ENCODE measurements around the gene DFFB. TPM values are rescaled to one million over a fixed set of nuclear protein-coding genes. Genes with fewer than 3 reads are reported as not detected.

DFFB gene
- total and polyA plus RNA-seq, 2 of the 13 experiments (the other 11 are each of a cell fraction or from before 2014, with no cell fraction given): 4.6 to 9.3 TPM

DNA sequence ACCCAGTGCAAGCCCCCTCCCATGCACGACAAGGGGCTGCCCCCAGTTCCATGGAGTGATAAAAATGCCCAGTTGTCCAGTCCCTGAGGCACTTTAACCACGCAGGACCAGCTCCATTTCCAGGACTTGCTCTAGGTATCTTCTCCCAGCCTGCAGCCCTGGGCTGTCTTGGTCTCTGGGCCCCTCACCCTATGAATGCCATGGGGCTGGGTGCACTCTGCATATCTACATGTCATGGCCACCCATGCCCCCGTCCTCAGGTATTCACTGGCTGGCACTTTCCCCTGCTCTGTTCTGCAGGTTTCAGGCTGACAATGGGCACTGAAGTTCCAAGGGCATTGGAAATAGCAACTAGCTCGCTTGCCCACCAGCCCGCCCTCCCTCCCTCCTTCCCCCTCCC lies 62.4 kb downstream of the DFFB start:
- DNase-seq (ENCODE audit: low spot score): no peak

More for the DNA sequence above, 62.4 kb downstream of the DFFB start:
- POLR2A ChIA-PET: no interaction called here
- Histone ChIP-seq H3K4me1 (ENCODE audit: insufficient read depth, low read length) (no peaks in the 10 kb centered on the region), H3K9ac (ENCODE audit: insufficient read depth, low read depth, low read length) (no peak overlapping the region), H3K4me2 (ENCODE audit: low read depth, low read length) (no peak overlapping the region), H3K27me3 (ENCODE audit: control insufficient read depth in 1 of 2, insufficient read depth in 2 of 2, low read length in 2 of 2) (peaks cover 5 to 33% of the 10 kb centered on the region in 2 experiments; a peak in 4 of 5 replicates), H3K27ac (ENCODE audit: extremely low read length, insufficient read depth, low read length) (no peak overlapping the region), H2AFZ (ENCODE audit: low read length) (no peak overlapping the region), H3K79me2 (ENCODE audit: insufficient read depth, low read length) (no peaks in the 10 kb centered on the region), H4K20me1 (ENCODE audit: insufficient read depth, low read length) (no peaks in the 10 kb centered on the region), H3K4me3 (replicated peaks in 1 of 3; ENCODE audit: insufficient read depth in 1 of 3, low read depth in 2 of 3, low read length in 3 of 3) (no peak overlapping the region), H3K9me3 (ENCODE audit: low read length) (no peaks in the 10 kb centered on the region), H3K36me3 (replicated peaks in 1 of 2; ENCODE audit: control insufficient read depth in 1 of 2, insufficient read depth in 2 of 2, low read length in 2 of 2) (no peaks in the 10 kb centered on the region)
- in situ Hi-C loops (cut with HindIII; ENCODE audit: extremely low pct_ligation_motif_present, low pct_unique_long_range_greater_than_20kb): loop anchor here (25.0 kb wide), 1 partner anchor 143 kb away; no protein-coding TSS in a partner anchor
- WGBS (ENCODE audit: low lambda C conversion rate): 11% methylated on average over 2 of the region's 5 CpGs
- intact Hi-C loops (cut with micrococcal nuclease; ENCODE audit: unreplicated experiment): no loop called here
- no peak for ATAC-seq
- CTCF ChIA-PET (ENCODE audit: low intra/inter-chr PET ratio, low total read pairs): no interaction called here
- BruUV-seq (replicated peaks): no TSS peak
- FAIRE-seq: no peak
- TF ChIP-seq SALL2 (CRISPR knock-in tag; IDR thresholded peaks at IDR 0.05) (no peak), GATAD2A (CRISPR knock-in tag; IDR thresholded peaks at IDR 0.05) (no peak), SKI (IDR thresholded peaks at IDR 0.05; ENCODE audit: partially characterized antibody) (no peak), PCBP1 (IDR thresholded peaks at IDR 0.05; ENCODE audit: borderline replicate concordance, low read depth, low read length) (0 out of 2 replicates have a peak, but pooled peaks have one; percentile 33), ZNF704 (CRISPR knock-in tag; IDR thresholded peaks at IDR 0.05; ENCODE audit: borderline replicate concordance) (no peak), ZBTB26 (CRISPR knock-in tag; IDR thresholded peaks at IDR 0.05; ENCODE audit: borderline replicate concordance) (no peak)

All from HepG2 (cell line).